Measurements from ENCODE around the gene GOLT1A.

GOLT1A gene

GRCh38 chr1:204177133-204177532 is 36.7 kb downstream of the GOLT1A start:
- H3K4me3 ChIP-seq (ENCODE audit: low read depth, low read length): no peak overlapping the region
- TF ChIP-seq CTCF (IDR thresholded peaks at IDR 0.05; ENCODE audit: low read depth, low read length): no peak

- no peak overlapping the region for H3K4me3 ChIP-seq (ENCODE audit: low read depth, low read length)
- no peak for TF ChIP-seq CTCF (IDR thresholded peaks at IDR 0.05; ENCODE audit: low read depth, low read length)
These were observed 37.7 kb downstream of the GOLT1A start for GRCh38 chr1:204176049-204176448.

- no peak overlapping the region for H3K4me3 ChIP-seq (ENCODE audit: low read depth, low read length)
- TF ChIP-seq CTCF (IDR thresholded peaks at IDR 0.05; ENCODE audit: low read depth, low read length): no peak
These were observed 38.8 kb downstream of the GOLT1A start for GRCh38 chr1:204174958-204175357.

GRCh38 chr1:204172404-204173029 is 41.3 kb downstream of the GOLT1A start:
- H3K4me3 ChIP-seq (ENCODE audit: low read depth, low read length): no peak overlapping the region
- TF ChIP-seq CTCF (IDR thresholded peaks at IDR 0.05; ENCODE audit: low read depth, low read length): no peak

GRCh38 chr1:204171751-204172178 is 42.0 kb downstream of the GOLT1A start:
- no peak overlapping the region for H3K4me3 ChIP-seq (ENCODE audit: low read depth, low read length)
- no peak for TF ChIP-seq CTCF (IDR thresholded peaks at IDR 0.05; ENCODE audit: low read depth, low read length)

- no peak for TF ChIP-seq CTCF (IDR thresholded peaks at IDR 0.05; ENCODE audit: low read depth, low read length)
- H3K4me3 ChIP-seq (ENCODE audit: low read depth, low read length): no peak overlapping the region
These were observed 43.2 kb downstream of the GOLT1A start for GRCh38 chr1:204170494-204171155.

GRCh38 chr1:204169858-204170257 is 43.9 kb downstream of the GOLT1A start:
- no peak for TF ChIP-seq CTCF (IDR thresholded peaks at IDR 0.05; ENCODE audit: low read depth, low read length)
- H3K4me3 ChIP-seq (ENCODE audit: low read depth, low read length): no peak overlapping the region
